Inferior parietal cortex (tissue), 1 donor: ENCODE data around the gene CEP85.

Experiments
- DNase-seq: peaks from one replicate; pipeline ENCODE4 v3.0.0-alpha.2; 2016; ENCODE audit errors: extremely low spot score

CEP85 gene, protein sequence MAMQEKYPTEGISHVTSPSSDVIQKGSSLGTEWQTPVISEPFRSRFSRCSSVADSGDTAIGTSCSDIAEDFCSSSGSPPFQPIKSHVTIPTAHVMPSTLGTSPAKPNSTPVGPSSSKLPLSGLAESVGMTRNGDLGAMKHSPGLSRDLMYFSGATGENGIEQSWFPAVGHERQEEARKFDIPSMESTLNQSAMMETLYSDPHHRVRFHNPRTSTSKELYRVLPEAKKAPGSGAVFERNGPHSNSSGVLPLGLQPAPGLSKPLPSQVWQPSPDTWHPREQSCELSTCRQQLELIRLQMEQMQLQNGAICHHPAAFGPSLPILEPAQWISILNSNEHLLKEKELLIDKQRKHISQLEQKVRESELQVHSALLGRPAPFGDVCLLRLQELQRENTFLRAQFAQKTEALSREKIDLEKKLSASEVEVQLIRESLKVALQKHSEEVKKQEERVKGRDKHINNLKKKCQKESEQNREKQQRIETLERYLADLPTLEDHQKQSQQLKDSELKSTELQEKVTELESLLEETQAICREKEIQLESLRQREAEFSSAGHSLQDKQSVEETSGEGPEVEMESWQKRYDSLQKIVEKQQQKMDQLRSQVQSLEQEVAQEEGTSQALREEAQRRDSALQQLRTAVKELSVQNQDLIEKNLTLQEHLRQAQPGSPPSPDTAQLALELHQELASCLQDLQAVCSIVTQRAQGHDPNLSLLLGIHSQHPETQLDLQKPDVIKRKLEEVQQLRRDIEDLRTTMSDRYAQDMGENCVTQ

DNA sequence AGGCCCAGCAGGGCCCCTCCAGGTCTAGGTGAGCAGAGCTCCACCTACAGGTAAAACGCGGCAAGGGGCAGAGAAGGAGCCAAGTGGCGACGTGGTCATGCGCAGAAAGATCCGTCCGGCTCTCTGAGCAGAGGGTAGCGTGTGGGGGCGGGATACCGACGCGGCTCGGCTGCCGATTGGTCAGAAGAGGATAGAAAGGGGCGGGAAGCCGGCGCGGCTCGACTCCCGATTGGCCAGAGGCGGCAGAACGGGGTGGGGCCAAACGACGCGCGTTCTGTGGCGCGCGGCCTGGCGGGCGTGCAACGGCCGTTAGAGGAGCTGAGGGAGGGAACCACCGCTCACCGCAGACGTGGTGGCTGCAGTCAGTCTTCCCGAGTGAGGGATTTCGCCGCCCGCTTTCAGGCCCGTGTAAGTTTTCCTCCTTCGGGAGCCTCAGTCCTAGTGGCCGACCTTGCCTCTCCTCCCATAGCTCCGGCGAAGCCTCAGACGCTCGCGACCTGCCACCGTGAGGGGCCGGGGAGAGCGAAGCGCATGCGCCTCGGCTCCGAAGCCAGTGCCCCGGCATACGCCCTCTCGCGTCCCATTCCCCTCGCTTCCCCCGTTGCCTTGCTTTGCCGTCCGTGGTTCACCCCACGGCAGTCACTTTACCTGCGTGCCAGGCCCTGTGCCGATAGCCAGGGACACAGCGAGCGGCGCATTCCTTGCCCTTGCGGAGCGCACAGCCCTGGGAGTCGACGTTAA is at the start of gene CEP85:
CEP85 (plus strand) TSS at position 298 of the 741 bp plus-strand sequence. CDS start 5,584 bp downstream, outside the sequence.
- DNase-seq = peak; percentile 98

DNA sequence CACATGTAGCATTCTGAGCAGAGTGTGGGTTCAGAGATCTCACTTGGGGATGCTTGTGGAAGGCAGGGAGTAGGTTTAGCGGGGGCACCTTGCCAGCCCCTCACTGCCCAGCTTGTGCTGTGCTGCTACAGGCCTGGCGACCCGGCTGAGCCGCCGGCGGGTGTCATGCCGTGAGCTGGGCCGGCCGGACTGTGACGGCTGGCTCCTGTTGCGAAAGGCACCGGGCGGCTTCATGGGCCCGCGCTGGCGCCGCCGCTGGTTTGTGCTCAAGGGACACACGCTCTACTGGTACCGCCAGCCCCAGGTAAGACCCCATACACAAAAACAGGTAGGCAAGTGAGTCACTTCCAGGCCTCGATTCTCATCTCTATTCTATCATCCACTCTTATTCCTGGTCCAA is 49.1 kb upstream of the CEP85 start:
- no peak for DNase-seq

DNA sequence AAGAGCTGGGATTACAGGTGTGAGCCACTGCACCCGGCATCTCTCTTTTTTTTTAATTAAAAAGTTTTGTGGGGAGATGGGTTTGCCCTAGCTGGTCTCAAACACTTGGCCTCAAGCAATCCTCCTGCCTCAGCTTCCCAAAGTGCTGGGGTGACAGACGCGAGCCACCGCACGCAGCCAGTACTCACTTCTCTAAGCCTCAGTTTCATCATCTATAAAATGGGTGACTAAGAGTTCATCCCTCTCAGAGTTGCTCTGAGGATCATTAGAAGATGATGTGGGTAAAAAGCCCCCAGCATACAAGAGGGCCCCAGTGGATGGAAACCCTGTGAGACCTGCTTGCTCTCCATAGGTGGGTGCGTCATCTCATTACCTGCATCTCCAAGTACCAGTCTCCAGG is 46.1 kb upstream of the CEP85 start:
- DNase-seq = no peak

DNA sequence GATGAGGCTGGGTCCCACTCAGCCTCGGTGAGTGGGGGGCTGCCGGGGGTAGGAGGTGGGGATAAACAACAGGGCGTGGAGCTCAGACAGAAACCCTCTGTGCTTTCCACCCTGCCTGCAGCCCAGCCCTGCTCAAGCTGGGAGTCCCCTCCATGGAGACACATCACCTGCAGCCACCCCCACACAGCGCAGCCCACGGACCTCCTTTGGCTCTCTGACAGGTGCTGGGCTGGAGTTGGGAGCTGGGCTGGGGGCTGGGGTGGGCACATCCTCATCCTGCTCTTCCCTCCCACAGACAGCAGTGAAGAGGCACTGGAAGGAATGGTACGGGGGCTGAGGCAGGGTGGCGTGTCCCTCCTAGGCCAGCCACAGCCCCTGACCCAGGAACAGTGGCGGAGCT is 45.5 kb upstream of the CEP85 start:
- no peak for DNase-seq

DNA sequence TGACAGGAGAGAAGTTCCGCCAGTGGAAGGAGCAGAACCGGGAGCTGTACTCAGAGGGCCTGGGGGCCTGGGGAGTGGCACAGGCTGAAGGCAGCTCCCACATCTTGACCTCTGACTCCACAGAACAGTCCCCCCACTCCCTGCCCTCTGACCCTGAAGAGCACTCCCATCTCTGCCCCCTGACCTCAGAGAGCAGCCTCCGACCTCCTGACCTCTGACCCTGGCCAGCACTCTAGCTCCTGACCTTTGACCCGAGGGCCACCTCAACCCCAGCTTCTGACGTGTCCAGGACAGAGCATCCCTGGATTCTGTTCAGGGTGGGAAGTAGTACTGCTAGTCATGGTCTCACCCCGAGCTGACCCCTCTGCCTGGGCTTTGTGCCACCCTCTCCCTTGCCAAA is 44.7 kb upstream of the CEP85 start:
- DNase-seq = no peak

DNA sequence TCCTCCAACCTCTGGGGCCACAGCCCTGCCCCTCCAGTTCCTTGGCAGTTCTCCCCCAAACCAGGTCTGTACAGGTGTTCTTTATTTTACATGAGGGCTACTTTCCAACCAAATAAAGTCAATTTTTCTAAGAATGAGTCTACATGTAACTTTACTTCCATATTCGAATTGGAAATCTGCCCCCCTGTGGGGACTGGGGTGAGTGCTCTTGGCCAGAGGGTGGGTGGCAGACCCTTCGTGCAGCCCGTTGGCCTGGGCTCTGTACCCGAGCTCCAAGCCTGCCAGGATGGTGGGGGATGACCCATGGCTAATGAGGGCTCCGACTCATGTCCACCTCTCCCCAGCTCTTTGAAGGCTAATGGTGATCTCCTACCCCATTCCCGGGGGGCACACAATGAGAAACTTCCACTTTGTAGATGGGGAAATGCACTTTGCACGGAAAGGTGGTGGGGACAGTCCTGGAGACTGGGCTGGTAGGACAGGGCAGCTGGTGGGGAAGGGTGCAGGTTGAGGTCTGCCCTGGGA is 44.2 kb upstream of the CEP85 start:
- DNase-seq = no peak

DNA sequence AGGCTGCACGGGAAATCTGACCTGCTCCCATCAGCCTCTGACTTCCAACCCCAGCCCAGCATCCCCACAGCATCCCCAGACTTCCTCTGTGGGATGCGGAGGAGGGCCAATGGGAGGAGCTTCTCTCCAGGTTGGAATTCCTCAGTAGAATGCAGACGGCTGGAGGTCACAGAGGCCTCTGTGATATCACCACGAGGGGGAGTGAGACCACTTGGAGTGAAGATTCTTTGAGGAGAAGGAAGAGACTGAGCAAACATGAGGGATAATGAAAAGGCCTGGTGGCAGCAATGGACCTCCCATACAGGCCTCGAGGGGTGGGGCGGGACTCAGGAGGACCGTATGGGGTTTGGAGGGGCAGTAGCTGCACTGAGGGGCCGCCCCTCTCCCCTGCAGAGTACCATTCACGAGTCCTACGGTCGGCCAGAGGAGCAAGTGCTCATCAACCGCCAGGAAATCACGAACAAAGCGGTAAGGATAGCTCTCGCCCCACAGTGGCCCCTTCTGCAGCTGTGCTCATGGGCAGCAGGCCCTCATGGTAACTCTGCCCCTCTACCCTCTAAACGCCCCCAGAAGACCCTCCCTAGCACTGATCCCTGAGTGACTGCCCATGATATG is 43.5 kb upstream of the CEP85 start, which contains the start of gene CATSPER4:
CATSPER4 (plus strand) TSS at position 230 of the 615 bp plus-strand sequence; CDS start at position 256, 26 bp downstream.
- peak; percentile 20 for DNase-seq

DNA sequence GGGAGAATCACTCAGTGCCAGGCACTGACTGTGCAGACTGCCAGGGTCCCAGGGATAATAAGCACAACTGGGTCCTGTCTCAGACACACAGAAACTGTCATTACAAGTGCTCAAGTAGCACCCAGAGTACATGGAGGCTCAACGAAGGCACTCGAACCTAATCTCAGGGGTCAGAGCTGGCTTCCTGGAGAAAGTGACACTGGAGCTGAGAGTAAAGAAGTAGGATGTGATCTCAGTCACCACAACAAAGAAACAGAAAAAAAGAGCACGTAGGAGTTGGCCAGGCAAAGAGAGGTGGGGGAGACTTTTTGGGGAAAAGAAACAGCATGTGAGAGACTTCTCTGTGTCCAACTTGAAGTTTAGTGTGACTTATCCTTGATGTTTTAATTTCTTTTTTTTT is 42.3 kb upstream of the CEP85 start:
- DNase-seq = no peak

DNA sequence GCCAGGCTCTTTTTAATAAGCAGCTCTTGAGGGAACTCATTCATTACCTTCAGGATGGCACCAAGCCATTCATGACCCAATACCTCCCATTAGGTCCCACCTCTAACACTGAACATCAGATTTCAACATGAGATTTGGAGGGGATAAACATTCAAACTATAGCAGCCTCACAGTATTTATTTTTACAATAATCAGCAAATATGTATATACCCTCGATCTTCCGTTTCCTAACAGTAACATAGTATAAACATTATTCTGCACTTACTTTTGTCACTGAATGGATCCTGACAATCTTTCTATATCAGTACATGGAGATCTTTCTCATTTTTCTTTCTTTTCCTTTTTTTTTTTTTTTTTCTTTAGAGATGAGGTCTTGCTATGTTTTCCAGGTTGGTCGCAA is 38.2 kb upstream of the CEP85 start:
- DNase-seq = no peak

DNA sequence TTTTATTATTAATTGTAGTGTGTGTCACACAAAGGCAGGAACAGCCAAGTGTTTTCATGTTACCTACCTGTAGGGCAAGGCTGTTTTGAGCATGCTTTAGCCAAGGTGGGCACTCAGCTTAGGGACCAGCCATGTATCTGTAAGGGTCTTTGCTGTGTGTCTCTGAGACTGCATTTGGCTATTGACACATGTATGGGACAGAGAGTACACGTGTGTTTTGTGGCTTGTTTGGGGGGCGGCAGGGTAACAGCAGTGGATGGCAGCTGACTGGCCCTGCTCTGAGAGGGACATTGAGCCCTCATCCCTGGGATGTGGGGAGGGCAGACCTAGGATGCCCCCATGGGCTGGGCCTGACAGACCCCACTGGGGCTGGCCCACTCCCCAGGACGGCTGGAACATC is 36.7 kb upstream of the CEP85 start:
- no peak for DNase-seq

DNA sequence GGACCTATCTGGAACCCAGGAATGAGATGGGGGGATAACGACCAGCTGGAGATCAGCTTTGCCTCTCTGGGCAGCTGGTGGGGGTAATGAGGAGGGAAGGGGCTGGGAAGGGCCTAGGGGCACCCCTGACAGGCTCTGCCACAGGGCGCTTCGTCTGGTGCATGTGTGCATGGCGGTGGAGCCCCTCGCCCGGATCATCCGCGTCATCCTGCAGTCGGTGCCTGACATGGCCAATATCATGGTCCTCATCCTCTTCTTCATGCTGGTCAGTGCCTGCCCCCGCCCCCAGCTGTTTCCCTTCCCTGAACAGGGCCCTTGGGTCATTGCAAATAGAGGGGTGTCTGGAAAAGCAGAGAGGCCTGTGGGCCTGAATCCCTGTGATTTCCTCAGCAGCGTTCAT is 36.2 kb upstream of the CEP85 start:
- DNase-seq = no peak

DNA sequence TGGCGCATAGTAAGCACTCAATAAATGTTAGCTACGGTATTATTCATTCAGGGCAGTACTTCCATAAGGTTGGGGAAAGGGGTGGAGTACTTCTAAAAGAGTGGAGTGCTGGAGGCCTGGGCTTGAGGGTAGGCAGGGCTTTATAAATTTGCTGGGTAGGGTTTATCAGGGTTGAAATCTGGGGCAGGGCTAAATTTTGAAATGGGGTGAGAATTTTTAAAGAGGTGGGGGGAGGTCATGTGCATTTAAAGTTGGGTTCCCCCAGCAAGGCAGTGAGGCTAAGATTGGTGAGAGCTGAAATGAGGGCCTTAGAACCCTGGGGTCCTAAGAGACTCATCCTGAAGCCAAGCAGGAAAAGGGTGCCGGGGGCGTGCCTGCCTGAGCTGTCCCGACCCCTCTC is 33.6 kb upstream of the CEP85 start:
- DNase-seq = no peak

DNA sequence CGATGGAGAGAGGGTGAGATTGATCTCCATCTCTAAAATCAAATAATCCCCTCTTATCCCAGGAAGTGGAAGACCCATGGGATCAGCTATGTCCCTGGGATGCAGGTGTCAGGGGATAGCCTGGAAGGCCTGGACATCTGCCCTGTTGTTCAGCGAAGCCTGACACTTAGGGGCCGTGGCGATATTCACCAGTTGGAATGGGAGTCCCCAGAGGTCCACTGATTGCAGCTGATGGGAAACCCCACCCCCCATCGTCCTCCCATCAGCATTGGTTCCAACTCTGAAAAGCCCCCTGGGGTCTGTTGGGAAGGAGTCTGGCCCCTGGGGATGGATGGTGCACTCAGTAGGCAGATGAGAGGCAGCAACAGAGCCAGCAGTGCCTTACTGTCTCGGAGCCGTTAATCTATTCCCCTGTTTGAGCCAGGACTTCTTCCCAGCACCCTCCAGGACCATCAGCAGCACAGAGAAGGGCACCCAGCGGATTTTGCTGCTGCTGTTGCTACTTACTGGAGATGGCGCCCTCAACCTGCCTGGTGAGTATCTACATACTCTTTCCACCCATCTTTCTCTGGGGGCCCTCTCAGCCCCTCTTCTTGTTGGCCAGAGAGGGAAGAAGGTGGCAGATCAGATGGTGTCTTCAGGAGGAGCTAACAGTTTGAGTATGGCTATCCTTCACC is 30.2 kb upstream of the CEP85 start:
- no peak for DNase-seq

DNA sequence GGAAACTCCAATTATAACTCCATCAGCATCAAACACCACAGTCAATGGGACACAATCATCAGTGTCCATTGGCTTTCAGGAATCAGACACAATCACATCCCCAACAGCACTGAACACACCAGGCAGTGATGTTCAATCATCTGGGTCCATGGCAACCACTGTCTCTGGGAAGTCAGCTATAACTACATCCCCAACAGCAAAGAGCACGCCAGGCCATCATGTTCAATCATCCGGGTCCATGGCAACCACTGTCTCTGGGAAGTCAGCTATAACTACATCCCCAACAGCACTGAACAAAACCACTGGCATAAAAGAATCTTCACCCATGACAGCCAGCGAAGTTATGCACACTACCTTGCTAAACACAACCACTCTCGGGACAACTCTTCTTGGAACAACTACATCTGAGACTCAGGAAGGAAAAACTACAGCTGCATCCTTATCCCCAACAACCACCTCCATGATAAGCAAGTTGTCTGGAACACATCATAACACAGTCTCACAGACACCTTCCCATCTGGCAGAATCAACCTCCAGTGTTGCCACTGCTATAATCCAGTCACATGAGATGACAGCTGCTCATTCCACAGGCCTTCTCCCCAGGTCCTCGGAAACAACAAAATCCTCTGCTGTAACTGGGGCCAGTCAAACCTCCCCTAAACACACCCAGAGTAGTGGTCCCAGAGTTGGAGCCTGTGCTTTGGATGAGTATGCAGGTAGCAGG is 23.7 kb upstream of the CEP85 start:
- no peak for DNase-seq

DNA sequence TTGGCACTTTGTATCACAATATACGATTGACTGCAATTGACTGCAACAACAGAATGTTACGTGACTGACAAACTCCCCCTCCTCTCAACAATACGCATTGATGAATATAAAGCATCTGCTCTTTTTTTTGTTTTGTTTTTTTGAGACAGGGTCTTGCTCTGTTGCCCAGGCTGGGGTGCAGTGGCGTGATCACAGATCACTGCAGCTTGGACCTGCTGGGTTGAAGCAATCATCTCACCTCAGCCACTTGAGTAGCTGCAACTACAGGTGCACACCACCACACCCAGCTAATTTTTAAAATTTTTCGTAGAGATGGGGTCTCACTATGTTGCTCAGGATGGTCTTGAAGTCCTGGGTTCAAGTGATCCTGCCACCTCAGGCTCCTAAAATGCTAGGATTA is 21.3 kb upstream of the CEP85 start:
- DNase-seq = no peak

DNA sequence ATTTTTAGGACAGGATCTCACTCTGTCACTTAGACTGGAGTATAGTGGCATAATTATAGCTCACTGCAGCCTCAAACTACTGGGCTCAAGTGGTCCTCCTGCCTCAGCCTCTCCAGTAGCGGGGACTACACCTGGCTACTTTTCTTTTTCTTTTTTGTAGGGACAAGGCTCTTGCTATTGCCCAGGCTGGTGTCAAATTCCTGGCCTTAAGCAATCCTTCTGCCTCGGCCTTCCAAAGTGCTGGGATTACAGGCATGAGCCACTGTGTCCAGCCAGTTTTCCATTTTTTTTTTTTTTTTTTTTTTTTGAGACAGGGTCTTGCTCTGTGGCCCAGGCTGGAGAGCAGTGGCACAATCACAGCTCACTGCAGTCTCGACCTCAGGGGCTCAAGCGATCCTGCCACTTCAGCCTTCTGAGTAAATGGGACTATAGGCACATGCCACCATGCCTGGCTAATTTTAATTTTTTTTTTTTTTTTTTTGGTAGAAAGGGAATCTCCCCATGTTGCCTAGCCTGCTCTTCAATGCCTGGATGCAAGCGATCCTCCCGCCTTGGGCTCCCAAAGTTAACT is 20.6 kb upstream of the CEP85 start:
- DNase-seq = no peak

DNA sequence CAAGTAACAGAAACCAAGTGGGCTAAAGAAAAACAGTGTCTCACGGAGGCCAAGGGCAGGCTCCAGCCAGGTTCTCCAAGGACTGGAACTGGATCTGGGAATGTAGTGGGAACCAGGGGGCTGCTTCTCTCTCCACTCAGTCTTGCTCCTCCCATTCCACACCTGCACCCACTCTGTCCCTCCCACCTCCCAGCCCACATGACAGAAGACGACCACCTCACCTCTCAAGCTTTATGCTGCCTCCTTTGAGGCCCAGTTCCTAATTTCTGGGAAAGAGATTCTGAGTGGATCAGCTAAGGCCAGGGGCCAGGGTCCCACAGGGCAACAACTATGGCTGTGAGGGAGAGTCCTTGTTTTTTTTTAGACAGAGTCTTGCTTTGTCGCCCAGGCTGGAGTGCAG is 18.8 kb upstream of the CEP85 start:
- no peak for DNase-seq

DNA sequence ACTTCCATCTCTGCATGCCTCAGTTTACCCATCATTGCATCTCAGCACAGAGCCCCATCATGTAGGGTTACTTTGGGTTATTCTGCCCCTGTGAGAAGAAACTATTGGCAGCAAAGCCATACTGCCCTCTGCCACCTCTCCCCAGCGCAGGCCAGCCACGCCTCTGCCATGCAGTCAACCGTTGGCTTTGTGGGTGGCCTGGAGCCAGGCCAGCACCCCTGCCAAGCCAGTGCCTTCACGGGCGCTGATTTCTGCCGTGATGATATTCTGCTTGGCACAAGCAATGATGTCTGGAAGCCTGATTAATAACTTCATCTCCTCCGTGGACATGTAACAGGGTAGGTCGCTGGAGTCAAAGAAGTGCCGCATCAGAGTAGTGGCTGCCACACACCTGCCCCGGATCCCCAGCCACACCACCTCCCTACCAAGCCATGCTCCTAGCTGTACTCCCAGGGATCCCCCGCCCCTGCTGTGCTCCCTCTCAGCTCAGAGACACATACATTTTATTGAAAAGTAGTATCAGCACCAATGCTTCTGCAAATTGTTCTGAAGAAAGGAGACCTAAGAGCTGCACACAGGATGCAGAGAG is 15.0 kb upstream of the CEP85 start:
- no peak for DNase-seq

DNA sequence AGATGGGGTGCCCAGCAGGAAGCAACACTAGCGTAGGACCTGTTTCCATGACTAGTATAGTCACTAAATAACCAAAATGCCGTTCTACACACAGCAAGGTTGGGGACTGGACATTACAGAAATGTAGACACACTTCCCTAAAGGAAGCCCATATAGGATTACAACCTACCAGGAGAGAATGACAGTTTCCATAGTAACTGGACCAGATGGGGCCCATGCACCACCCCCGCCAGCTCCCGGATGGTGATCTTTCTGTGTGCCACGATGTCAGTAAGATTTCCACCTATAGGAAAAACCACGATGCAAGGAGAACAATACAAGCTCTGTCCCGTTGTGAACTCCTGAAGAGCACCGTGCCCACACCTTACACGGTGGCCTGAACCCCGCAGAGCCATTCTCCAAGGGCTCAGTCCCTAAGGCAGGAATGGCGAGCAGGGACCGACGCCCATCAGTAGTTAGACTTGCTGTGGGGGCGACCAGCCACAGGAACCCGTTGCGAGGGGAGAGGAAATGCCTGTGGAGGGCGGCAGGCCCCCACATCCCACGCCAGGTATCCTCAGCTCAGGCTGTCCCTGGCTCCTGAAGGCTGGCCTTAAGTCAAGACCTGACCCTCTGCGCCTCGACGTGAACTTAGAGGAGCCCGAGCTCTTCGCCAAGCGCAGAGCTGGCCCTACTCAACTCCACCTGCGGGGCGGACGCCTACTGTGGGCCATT is 13.6 kb upstream of the CEP85 start:
- no peak for DNase-seq
